DOHH2 (cell line): ENCODE measurements around the gene B4GAT1.

Experiments
- EZH2phosphoT487 ChIP-seq: fragments of 200-600 bp; sonication (generic); IDR thresholded peaks from 2 replicates; pipeline ENCODE4 v1.6.1; 2017; ENCODE audit warnings: borderline replicate concordance, mild to moderate bottlenecking, antibody characterized with exemption, low read length, moderate library complexity, mixed read lengths
- TF ChIP-seq, protein P1 (sequence below): fragments of 200-600 bp; sonication (generic); IDR thresholded peaks from one replicate; pipeline ENCODE4 v1.5.1; 2014; ENCODE audit warnings: antibody characterized with exemption, mild to moderate bottlenecking, low read depth, low read length; ENCODE audit not compliant: poor library complexity, severe bottlenecking

- TF ChIP-seq, protein P1, sequence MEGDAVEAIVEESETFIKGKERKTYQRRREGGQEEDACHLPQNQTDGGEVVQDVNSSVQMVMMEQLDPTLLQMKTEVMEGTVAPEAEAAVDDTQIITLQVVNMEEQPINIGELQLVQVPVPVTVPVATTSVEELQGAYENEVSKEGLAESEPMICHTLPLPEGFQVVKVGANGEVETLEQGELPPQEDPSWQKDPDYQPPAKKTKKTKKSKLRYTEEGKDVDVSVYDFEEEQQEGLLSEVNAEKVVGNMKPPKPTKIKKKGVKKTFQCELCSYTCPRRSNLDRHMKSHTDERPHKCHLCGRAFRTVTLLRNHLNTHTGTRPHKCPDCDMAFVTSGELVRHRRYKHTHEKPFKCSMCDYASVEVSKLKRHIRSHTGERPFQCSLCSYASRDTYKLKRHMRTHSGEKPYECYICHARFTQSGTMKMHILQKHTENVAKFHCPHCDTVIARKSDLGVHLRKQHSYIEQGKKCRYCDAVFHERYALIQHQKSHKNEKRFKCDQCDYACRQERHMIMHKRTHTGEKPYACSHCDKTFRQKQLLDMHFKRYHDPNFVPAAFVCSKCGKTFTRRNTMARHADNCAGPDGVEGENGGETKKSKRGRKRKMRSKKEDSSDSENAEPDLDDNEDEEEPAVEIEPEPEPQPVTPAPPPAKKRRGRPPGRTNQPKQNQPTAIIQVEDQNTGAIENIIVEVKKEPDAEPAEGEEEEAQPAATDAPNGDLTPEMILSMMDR: no peak
- no peak for TF ChIP-seq EZH2phosphoT487
Observed at GRCh38 chr11:66322732-66323427, 24.5 kb downstream of the B4GAT1 start.
